Measurements from ENCODE around the gene TENT4B. TPM values are rescaled to one million over a fixed set of nuclear protein-coding genes. Genes with fewer than 3 reads are reported as not detected.

The TENT4B gene
- total RNA-seq, 1 experiment from 2014 or later = 13.0 TPM

- Mint-ChIP-seq H3K4me1 (peaks cover 18 to 19% of the 10 kb centered on the region in 2 experiments), H3K9me3 (no peaks in the 10 kb centered on the region; a peak in 1 of 5 replicates), H3K4me3 (peak overlapping the region; percentile 73 to 91), H3K27ac (no peak overlapping the region), H3K36me3 (ENCODE audit: insufficient read depth in 1 of 3, low read depth in 3 of 3) (0 out of 7 replicates have a peak, but pooled peaks cover 0 to 3% (median 0%) of the 10 kb centered on the region in 3 experiments), H3K27me3 (ENCODE audit: low read depth) (peaks cover 3% of the 10 kb centered on the region; the same call in 1 of the 2 replicates)
- peak overlapping the region; percentile 2 for H3K18ac ChIP-seq (ENCODE audit: insufficient read length, low read depth, low read length)
- H3K27ac ChIP-seq (ENCODE audit: insufficient read length, low read depth, low read length) = no peak overlapping the region
- H3K9ac ChIP-seq (ENCODE audit: extremely low read depth, insufficient read length, low read length) = peak overlapping the region; percentile 19
- H3K56ac ChIP-seq (ENCODE audit: insufficient read length, low read depth, low read length) = no peak overlapping the region
- peaks cover 19% of the 10 kb centered on the region; the same call in 1 of the 2 replicates for H3K79me2 ChIP-seq (ENCODE audit: insufficient read depth, low read length)
- H3K14ac ChIP-seq (ENCODE audit: insufficient read depth, low read length) = peak overlapping the region; percentile 17; the same call in 1 of the 2 replicates
- no peaks in the 10 kb centered on the region for H3K9me3 ChIP-seq (ENCODE audit: control insufficient read depth, low read depth, low read length)
- H3K79me1 ChIP-seq (ENCODE audit: insufficient read depth, low read depth, low read length, poor library complexity, severe bottlenecking) = peaks cover 8% of the 10 kb centered on the region
- peaks cover 3% of the 10 kb centered on the region for H3K4me1 ChIP-seq (ENCODE audit: insufficient read depth, low read length)
- H2BK15ac ChIP-seq (ENCODE audit: low read depth, low read length) = no peak overlapping the region; the same call in 1 of the 2 replicates
- H3K4me2 ChIP-seq (ENCODE audit: insufficient read depth, insufficient read length, low read length) = peak overlapping the region; percentile 84
- H2BK5ac ChIP-seq (ENCODE audit: insufficient read length, low read length) = no peak overlapping the region
- no peak overlapping the region for H4K5ac ChIP-seq (ENCODE audit: insufficient read length, low read depth, low read length)
- H3K27me3 ChIP-seq (ENCODE audit: insufficient read depth, low read length) = no peaks in the 10 kb centered on the region
- H3K4ac ChIP-seq (ENCODE audit: low read depth, low read length) = no peak overlapping the region
- H2AK5ac ChIP-seq (ENCODE audit: insufficient read length, low read length) = no peak overlapping the region
- peaks cover 15% of the 10 kb centered on the region for H3K23me2 ChIP-seq (ENCODE audit: insufficient read length, low read depth, low read length, poor library complexity, severe bottlenecking)
- H2BK120ac ChIP-seq (ENCODE audit: low read depth, low read length, poor library complexity, severe bottlenecking) = no peak overlapping the region
- H3K23ac ChIP-seq (ENCODE audit: insufficient read length, low read depth, low read length) = no peak overlapping the region
- WGBS (ENCODE audit: extremely low coverage, insufficient read length, low lambda C conversion rate) = no CpG with 5 or more reads among the region's 89 CpGs
- TF ChIP-seq CTCF (conservative IDR thresholded peaks at IDR 0.05) = no peak
- no peak overlapping the region for H2BK20ac ChIP-seq (ENCODE audit: low read depth, low read length, poor library complexity, severe bottlenecking)
- no peak overlapping the region for H2BK12ac ChIP-seq (ENCODE audit: insufficient read length, low read depth, low read length)
- peaks cover 3% of the 10 kb centered on the region for H4K20me1 ChIP-seq (ENCODE audit: control insufficient read depth, insufficient read depth, insufficient read length)
- H3T11ph ChIP-seq (ENCODE audit: low read length) = no peak overlapping the region
- H4K8ac ChIP-seq (replicated peaks; ENCODE audit: insufficient read length, low read depth, low read length) = no peak overlapping the region
- DNase-seq = no peak
- no peak overlapping the region for H4K91ac ChIP-seq (ENCODE audit: insufficient read length, low read depth, low read length)
- H2AFZ ChIP-seq (ENCODE audit: low read length) = no peak overlapping the region
These were observed 702 bp downstream of the TENT4B start for GRCh38 chr16:50153596-50154419.
